Body of pancreas (tissue), 4 donors: ENCODE measurements around the gene ABCB9.

ENCODE experiments used
- CTCF ChIP-seq, 7 experiments: fragments of 450-650 bp in 4 of 7; fragments of 200-600 bp in 3 of 7; sonication (generic) in 3 of 7; IDR thresholded peaks; one replicate each; pipeline ENCODE4 v1.5.1; 2016 to 2019; ENCODE audit warnings: antibody characterized with exemption in 7 of 7
- POLR2A ChIP-seq, 3 donors: fragments of 450-650 bp; IDR thresholded peaks; one replicate each; pipeline ENCODE4 v1.6.1; 2016; ENCODE audit warnings: antibody characterized with exemption in 3 of 3, mild to moderate bottlenecking in 2 of 3

GRCh38 chr12:123001464-123001863 lies 35.2 kb upstream of the ABCB9 start:
- TF ChIP-seq CTCF (IDR thresholded peaks at IDR 0.05) (no peak), POLR2A (IDR thresholded peaks at IDR 0.05) (no peak)
